Stimulated activated CD8-positive, alpha-beta memory T cell treated with anti-CD3 and anti-CD28 coated beads, Interleukin-4, amount 100 ng/mL, for 24 hours (primary cell): ENCODE measurements around the gene HK1.

Experiments used
- DNase-seq: peaks from one replicate; pipeline ENCODE4 v3.0.0-alpha.2; 2020; ENCODE audit warnings: low read depth

Gene HK1

DNA sequence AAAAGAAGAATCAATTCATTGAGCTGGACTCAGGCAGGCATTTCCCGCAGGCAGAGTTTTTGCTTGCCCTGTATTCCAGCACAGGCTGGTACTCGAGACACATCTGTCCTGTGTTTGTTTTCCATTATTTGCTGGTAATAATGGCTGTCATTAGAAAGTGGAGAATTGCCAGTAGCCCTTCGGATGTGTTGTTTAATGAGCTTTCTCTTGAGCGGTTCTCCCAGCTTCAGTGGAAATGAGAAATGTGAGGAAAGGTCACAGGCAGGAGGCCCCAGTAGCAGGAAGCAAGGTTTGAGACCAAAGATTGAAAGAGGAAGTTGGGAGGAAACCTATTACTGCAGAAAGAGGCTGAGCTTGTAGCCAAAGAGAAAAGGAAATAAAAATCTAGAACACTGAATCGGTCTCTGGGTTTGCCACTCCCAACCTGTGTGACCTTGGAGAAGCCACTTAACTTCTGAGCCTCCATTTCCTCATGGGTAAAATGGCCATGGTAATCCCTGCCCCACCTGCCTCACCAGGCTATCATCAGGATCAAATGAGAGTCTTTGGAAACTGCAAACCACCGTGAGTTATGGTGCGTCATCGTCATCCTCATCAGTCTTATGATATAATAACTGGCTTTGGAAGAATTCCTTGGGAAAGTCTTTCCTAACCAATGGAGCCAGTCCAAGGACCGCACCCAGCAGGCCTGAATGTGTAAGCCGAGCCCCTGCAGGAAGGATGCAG, 70.7 kb downstream of the HK1 start:
- no peak for DNase-seq

DNA sequence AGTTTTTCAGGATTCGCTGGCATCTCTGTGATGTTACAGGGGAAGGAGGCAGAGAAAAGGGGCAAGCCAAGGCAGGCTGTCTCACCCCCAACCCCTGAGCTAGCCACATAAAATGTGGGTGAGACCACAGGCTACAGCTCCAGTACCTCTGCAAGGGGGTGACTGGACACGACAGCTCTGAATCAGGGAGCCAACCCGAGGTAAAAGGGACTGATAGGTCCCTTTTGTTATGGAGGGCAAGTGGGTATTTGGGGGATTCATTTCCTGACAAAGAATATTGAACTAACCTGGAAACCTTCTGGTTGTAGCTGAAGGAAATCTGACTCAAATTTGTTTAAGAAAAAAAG, 71.2 kb downstream of the HK1 start:
- no peak for DNase-seq

DNA sequence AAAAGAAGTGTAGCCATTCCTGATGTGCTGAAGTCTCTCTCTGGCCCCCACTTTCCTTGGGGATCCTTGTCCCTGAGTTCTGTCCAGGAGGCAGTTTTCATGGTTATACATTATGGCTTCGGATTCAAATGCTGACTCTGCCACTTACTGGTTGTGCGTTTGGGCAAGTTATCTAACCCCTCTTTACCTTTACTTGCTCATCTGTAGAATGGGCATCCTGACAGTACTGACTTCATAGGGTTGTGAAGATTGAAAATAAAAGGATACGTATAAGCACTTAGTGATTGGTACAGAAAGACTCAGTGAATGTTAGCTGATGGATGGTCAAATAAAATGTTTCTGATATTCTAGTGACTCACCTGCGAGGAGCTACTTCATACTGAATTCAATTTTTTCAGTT, 73.3 kb downstream of the HK1 start:
- no peak for DNase-seq

DNA sequence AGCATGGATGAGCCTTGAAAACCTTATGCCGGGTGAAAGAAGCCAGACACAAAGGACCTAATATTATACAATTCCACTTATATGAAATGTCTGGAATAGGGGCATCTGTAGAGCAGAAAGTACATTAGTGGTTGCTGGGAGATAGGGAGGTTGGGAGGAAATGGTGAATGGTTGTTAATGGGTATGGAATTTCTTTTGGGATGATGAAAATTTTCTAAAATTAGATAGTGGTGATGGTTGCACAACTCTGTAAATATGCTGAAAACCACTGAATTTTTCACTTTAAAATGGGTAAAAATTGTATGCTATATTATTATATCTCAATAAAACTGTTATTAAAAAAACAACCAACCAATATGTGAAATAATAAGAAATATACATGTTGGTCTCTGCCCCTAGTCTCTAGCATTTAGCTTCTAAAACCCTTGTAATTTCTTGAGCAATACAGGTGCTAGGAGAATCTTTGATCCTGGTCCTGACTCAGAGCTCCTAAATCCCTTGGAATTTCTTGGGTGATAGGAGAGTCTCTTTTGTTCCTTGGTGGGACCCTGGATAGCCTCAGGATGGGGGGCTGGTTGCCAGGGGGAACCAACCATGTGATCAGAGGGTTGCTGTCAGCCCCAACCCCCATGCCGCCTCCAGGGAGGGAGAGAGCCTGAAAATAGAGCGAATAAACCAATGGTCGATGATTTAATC, 74.4 kb downstream of the HK1 start:
- no peak for DNase-seq

DNA sequence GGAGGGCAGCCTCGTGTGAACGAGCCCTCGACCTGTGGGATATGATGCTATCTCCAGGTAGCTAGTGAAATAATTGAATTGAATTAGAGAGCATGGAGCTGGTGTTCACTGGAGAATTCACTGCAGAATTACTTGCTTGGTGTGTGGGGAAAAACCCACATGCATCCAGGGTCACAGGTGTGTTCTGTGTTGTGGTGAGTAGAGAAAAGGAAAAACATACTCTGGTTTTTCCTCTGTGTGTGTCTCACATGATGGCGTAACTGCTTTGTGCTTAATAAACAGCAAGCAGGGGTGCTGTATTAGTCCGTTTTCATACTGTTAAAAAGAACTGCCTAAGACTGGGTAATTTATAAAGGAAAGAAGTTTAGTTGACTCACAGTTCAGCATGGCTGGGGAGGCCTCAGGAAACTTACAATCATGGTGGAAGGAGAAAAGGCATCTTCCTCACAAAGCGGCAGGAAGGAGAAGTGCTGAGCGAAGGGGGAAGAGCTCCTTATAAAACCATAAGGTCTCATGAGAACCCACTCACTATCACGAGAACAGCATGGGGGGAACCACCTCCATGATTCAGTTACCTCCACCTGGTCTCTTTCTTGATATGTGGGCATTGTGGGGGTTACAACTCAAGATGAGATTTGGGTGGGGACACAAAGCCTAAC, 75.8 kb downstream of the HK1 start:
- no peak for DNase-seq

DNA sequence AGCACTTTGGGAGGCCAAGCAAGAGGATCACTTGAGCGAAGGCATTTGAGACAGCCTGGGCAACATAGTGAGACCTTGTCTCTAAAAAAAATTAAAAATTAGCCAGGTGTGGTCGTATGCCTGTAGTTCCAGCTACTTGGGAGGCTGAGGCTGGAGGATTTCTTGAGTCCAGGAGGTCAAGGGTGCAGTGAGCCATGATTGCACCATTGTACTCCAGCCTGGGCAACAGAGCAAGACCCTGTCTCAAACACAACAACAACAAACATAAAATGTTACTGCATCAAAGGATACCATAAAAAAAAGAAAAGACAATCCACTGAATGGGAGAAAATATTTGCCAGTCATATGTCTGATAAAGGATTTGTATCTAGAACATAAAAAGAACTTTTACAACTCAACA, 77.9 kb downstream of the HK1 start:
- DNase-seq, result no peak

DNA sequence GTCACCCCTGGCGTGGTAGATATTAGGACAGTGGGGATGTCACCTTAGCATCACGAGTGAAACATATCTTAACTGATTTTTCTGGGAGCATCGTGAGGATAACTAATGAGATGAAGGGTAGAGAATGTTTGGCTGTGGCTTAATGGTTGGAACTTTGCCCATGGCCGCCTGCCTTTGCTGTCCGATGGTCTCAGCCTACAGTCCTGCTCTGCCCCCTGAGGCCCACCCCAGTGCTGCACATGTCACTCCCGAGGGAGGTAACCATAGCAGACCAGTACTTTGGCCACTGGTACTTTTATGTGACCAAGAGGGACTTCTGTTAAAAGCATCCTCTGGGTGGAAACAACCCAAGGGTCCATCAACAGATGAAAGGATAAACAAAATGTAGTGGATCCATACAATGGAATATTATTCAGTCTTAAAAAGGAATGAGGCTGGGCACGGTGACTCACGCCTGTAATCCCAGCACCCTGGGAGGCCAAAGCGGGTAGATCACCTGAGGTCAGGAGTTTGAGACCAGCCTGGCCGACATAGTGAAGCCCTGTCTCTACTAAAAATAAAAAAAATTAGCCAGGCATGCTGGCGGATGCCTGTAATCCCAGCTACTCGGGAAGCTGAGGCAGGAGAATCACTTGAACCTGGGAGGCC, 80.0 kb downstream of the HK1 start:
- no peak for DNase-seq

DNA sequence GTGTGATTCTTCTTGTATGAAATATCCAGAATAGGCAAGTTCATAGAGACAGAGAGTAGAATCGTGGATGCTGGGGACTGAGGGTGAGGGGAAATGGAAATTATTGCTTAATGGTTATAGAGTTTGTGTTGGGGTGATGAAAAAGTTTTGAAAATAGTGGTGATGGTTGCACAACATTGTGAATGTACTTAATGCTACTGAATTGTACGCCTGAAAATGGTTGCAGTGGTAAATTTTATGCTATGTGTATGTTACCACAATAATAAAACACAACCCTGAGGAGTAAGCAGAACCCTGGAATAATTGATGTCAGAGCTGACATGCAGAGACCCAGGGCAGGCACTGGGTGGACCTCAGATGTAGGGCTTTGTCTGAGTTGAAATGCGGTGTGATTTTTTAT, 80.9 kb downstream of the HK1 start:
- DNase-seq, result no peak

DNA sequence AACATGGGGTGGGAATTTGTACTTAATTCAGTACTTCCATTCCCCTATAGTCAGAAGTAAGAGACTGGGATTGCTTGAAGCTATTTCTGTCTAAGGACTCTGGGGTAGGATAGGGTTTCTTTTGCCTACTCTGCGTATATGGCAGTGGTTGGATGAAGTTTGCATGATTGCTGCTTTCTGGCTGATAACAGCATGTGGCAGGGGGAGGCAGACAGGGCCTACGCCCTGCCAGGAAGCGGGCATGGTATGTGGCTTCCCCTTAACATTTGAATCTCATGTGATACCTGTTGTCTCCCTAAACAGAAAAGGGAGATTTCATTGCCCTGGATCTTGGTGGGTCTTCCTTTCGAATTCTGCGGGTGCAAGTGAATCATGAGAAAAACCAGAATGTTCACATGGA, 81.3 kb downstream of the HK1 start:
- DNase-seq, result no peak

DNA sequence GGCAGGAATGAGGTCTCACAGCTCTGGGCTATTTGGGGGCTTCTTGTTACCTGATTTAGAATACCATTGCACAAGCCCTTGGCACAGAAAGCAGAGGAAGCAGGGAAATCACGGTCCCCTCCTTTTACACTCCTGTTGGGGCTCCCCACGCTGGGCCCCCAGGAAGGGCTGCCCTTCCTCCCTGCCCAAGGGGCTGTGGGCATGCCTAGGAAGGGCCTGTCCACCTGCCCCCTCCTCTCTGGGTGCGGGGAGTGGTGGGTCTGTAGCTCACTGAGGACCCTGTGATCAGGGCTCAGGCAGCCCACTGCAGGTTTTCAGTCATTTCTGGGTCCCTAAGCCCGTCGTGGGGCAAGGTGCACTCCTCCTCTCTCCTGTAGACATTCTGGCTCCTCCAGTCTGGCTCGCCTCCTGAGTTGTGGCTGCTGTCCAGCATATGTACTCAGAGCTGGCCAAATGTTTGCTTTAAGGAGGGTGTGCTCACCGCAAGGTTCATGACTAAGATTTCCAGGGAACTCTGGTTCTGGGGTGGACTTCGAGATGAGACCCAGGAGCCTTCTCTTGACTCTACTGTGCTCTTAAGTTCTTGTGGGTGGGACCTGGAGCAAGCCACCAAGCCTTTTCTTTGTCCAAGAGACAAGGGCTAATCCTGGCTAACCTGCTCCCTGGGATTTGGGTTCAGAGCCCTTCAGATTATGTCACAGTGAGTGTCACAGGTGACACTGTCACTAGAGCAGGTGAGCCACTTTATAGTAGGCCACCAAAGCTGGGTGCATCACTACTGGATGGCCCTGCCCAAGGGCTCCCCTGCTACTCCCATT, 82.4 kb downstream of the HK1 start:
- no peak for DNase-seq

DNA sequence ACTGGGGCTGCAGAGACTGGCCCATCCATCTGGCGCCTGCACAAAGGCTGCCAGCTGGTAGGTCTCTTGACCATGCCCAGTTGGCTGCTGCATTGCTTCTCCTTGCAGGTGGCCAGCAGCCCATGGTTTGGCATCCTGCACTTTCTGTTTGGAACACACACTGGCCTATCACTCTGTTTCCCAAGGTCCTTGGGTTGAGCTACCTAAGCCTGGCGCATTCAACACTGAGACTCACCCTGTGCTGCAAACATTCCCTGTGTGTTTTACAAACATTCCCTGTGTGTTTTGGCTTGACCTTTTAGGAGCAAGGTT, 83.0 kb downstream of the HK1 start:
- DNase-seq, result no peak

DNA sequence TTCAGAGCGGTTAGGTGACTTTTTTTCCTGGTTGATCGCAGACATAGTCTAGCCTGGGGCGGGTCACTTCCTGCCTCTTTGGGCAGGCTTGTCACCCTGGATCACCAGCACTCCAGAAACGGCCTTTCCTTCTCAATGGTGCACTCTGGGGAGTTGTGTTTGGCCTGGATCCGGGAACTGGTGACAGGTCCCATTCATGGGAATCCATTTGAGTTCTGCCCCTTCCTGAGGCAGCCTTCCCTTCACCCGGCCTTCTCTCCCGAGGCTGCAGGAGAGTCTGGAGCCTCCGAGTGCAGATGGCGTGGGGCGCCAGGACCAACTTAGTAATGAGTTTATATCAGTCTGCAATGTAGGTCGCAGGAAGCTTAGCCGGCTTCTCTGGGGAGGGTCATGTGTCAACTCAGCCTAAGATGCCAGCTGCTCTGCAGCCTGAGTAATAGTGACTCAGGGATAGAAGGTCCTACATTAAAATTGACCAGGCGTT, 84.2 kb downstream of the HK1 start:
- no peak for DNase-seq

DNA sequence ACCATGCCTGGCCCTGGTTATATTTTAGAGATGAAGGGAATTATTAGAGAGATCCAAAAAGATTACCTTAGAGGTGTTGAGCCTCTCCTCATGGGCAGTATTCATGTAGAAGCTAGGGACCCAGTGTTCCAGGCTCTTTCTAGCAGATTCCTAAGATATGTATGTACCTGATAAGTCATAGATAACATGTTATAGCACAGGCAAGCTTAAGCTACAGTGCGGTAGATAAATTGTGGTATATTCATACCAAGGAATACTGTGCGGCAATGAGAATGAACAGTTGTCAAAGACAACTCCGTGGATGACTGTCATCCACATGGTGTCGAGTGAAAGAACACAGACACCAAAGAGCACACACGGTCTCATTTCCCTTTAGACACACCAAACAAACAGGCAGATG, 85.4 kb downstream of the HK1 start:
- DNase-seq, result no peak

DNA sequence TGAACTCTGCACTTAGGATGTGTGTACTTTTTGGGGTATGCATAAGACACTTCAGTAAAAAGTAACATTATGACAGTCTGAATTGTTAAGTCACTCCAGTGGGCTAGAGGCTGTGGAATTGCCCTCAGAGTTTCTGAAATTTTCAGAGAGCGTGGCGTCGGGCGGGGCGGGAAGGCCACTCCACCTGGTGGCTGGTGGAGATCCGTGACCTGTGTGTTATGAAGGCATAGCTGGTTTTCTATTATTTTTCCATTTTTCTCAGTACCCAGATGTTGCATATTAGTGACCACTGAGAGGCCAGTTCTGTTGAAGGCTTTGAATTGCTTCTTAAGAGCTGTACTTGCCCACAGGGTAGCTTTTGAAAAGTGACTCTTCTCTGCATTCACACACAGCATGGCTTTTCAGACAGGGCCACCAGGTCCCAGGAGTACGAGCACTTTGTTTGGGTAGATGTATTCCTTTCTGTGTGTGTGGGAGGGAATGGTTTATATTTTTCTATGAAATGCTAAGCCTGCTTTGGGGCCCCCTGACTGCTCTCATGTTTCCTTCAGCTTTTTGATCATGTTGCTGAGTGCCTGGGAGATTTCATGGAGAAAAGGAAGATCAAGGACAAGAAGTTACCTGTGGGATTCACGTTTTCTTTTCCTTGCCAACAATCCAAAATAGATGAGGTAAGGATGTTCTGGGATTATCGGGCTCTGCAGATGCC, 86.1 kb downstream of the HK1 start:
- DNase-seq, result no peak

DNA sequence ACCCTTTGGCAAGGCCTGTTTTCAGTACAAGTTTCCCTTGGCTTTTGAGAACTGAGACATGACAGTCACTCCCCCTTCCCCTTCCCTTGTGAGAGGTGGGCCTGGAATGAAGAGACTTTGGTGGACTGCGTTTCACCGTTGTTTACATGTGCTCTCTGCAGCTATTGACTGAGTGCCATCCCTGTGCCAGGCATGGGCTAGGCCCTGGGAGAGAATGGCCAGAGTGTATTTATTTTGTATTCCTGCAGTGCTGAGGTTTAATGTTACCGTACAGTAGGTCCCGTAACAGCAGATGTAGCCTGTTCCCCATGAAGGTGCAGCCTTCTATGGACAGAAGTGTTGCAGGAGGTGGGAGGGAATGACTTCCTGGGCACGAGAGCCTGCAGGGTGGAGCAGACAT, 88.4 kb downstream of the HK1 start:
- no peak for DNase-seq

DNA sequence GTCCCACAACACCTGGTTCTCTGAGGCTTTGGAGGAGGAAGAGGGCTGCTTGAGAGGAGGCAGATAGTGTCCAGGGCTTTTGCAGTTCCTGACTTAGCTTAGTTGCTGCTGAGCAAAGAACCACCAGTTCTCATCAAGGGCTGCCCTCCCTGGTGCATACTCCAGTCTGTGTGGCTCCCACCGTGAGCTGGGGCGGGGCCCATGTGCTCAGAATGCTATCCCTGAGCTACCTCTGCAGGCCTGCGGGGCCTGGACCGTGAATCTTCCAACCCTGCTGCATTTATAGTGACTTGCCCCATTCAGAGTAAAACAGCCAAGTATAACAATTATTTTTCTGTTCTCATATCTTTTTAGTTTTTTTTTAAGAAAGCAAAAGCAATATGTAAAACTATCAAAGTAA, 89.2 kb downstream of the HK1 start:
- DNase-seq, result no peak

DNA sequence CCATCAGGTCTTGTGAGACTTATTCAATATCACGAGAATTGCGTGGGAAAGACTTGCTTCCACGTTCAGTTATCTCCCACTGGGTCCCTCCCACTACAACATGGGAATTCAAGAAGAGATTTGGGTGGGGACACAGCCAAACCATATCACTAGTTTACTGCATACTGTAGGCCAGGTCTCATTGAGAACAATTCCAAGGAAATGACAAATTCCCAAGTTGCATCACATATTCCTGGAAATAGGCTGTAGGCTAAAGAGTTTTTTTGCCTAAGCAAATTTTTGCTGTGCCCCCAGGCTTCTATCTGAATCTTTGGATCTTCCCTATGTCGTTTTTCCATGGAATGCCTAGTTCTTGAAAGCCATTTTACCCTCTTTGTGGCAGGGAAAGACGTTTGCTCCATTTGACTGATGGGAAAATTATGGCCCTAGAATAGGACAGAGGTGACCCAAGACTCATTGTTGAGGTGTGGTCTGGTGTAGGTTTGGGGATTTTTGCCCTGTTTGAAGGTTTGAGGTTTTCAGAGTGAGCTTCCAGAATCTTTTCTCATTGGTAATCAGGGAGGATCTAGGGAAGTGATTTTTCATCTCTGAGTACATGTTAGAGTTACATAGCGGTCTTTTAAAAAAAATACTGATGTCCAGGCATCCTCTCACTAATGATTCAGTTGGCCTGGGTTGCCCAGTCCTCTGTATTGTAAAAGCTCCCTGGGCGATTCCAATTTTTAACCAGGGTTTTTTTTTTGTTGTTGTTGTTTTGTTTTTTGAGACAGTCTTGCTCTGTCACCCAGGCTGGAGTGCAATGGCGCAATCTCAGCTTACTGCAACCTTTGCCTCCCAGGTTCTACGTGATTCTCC, 94.1 kb downstream of the HK1 start:
- DNase-seq, result no peak

DNA sequence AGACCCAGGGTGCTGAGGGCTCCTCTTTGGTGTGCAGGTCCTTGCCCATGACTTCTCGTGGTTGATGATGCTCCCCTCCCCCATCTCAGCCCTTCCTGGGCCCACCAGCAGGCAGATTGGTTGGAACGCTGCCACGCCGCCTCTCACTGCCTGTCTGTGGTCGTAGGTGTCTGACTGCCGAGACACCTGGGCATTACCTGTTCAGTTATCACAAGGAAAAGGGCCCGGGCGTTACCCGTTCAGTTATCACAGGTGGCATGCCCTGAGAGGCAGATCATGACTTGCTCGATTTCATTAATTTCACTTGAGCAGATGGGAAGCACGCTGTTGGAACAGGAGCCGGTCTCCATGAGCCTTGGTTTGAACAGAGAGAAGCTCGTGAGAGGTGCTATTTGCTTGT, 95.9 kb downstream of the HK1 start:
- no peak for DNase-seq

DNA sequence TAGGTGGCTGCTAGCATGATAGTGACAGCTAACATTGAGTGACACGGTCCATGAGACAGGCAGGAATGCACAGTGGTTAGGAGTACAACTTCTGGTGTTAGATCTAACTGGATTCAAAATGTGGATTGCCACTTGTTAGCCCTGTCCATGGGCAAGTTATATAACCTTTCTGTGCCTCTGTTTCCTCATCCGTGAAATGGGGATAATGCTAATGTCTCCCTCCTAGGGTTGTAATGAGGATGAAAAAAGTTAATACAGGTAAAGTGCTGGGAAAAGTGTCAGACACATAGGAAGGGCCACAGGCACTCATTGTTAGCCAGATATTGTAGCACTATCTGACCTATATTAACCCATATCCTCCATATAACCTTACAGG, 96.6 kb downstream of the HK1 start:
- no peak for DNase-seq

DNA sequence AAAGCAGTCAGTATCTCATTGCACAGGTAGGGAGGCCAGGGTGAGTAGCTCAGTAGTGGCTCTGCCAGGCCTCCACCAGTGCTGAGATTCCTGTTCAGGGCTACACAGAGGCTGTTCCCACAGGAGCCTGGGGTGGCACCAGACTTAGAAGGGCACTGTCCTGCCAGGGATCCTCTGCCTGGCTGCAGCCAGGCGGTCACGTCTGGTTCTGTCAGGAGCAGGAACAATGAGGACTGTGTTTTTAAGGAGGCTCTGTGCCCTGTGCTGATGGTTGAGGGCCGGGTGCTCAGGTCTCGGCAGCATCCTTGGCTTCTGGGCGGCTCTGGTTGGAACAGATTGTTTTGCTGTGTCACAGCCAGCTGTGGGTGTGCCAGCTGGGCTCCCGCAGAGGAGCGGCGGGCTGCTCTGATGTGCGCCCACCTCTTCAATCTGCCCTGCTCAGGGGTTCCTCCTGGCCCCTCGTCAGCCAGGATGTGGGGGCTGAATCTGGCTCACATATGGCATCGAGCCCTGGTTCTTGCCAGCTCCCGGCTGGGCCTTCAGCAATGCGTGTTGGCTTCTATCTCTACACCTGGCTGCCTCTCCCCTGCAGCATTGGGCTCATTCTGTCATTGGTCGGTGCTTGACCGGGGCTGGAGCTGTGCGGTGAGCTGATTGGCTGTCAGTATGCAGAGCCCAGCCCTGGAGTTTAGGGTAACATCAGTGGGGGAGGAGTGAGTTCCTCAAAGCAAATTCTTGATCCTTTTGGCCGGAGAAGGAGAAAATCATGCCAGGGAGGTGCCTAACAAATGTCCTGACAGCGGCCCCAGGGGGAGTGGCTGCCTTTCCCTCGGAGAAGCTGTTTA, 97.2 kb downstream of the HK1 start:
- no peak for DNase-seq
